Choroid plexus epithelial cell (primary cell): ENCODE data around the gene GDAP1L1.

Source experiments
- DNase-seq: peaks from one replicate; pipeline ENCODE4 v3.0.0-alpha.2; 2010; ENCODE audit warnings: low read depth
- H3K4me3 ChIP-seq: 2 replicates; pipeline ENCODE4 v1.5.1; 2011; ENCODE audit warnings: low read depth, mild to moderate bottlenecking, control low read depth, low read length, moderate library complexity
- TF ChIP-seq, protein P1 (sequence below): conservative IDR thresholded peaks from 2 replicates; pipeline ENCODE4 v1.5.1; 2011; ENCODE audit warnings: low read depth, mild to moderate bottlenecking, control low read depth, inconsistent platforms, low read length, moderate library complexity

The GDAP1L1 gene

DNA sequence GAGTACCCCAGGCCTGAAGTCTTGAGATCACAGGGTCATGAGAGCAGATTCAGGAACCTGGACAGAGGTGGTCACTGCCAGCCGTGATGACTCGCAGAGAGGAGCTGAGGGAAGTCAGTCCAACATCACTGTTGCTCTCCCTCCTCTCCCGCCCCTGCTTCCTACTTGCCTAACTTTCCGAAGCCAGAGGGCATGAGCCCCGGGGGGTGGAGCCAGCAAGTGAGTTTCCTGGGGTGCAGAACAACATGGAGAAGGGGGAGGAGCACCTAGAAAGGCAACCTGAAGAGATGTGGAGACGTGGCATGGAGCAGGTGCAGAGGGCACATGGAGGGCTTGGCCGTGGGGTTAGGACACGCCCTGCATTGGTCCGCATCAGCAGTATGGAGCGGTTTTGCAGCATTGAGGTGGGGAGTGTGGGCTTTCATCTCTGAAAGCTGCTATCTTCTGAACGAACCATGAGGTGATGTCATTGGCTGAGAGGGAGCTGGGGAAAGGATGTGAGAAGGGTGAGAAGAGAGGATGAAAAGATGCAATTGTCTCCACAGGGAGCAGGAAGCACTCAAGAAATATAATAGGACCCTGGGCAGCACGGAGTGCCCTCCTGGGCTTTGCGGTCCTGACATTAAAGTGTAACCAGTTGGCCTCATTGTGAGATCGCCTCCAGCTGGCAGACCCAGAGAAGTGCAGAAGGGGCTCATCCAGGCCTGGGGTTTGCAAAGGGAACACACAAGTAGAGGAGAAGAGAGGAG, 25.0 kb downstream of the GDAP1L1 start:
- no peak for DNase-seq
- TF ChIP-seq, protein P1, sequence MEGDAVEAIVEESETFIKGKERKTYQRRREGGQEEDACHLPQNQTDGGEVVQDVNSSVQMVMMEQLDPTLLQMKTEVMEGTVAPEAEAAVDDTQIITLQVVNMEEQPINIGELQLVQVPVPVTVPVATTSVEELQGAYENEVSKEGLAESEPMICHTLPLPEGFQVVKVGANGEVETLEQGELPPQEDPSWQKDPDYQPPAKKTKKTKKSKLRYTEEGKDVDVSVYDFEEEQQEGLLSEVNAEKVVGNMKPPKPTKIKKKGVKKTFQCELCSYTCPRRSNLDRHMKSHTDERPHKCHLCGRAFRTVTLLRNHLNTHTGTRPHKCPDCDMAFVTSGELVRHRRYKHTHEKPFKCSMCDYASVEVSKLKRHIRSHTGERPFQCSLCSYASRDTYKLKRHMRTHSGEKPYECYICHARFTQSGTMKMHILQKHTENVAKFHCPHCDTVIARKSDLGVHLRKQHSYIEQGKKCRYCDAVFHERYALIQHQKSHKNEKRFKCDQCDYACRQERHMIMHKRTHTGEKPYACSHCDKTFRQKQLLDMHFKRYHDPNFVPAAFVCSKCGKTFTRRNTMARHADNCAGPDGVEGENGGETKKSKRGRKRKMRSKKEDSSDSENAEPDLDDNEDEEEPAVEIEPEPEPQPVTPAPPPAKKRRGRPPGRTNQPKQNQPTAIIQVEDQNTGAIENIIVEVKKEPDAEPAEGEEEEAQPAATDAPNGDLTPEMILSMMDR = peak; percentile 33
- no peak overlapping the region for H3K4me3 ChIP-seq

DNA sequence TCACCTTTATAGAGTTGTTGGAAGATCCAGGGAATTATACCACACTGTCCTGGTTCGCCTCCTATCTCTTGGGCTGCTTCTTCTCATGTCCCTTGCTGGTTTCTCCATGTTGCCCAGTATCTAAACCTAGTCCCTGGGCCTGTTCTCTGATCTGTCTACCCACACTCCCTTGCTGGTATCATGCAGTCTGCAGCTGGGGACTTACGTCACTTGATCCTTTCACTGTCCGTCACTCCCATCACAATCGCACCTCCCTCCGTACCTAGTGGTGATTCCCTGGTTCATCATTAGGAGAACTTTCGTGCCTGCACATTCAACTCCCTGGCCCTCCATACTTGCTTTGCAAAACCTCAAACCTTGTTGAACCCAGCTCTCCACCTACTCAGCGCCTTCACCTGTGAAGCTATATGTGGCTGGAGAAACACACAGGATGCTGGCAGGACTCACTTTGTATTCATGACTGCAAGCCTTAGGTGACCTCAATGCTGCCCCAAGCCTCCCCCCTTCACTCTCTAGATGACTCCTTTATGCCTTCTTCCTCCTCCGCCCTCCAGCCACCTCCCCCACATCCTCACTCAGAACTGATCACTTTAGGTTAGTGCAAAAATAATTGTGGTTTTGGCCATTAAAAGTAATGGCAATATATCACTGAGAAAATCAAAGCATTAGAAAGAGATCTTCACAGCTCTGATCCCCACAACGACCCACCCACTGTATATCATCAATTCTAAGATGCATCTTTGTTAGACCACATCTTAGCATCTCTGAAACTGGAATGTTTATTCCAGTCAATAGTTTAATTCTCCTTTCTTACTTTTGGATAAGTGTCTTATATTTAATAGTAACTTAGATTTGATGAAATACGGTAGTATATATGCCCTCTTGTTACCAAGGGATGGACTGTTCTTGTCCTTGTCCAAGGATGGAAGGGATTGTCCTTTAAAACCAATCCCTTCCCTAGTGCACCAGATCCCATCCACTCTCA, 26.4 kb downstream of the GDAP1L1 start:
- TF ChIP-seq, protein P1 = no peak
- no peak for DNase-seq
- H3K4me3 ChIP-seq = no peak overlapping the region

DNA sequence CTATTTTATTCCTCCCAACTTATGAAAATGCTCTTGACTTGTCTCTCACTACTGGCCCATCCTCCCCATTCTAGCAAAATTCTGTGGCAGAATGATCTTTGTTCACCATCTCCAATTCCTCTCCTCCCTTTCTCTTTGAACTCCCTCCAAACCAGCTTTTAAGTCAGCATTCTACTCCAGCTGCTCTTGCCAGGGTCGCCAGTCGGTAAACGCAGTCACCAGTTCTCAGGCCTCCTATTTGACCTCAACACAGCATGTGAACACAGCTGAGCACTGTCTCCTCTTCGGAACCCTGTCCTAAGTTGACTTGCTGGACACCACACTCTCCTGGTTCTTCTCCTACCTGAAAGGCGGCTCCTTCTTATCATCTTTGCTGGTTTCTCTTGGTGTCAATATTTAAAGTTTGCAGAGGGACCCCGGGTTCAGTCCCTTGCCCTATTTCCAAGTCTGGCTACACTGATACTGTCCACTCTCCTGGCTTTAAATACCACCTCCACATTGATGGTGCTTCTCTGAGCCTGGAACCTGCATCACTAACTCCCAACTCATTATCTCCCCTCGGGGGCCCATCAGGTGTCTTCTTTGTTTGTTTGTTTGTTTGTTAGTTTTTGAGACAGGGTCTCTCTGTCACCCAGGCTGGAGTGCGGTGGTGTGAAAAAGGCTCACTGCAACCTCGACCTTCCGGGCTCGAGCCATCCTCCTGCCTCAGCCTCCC, 27.4 kb downstream of the GDAP1L1 start:
- no peak overlapping the region for H3K4me3 ChIP-seq
- TF ChIP-seq, protein P1 = no peak
- DNase-seq = no peak

DNA sequence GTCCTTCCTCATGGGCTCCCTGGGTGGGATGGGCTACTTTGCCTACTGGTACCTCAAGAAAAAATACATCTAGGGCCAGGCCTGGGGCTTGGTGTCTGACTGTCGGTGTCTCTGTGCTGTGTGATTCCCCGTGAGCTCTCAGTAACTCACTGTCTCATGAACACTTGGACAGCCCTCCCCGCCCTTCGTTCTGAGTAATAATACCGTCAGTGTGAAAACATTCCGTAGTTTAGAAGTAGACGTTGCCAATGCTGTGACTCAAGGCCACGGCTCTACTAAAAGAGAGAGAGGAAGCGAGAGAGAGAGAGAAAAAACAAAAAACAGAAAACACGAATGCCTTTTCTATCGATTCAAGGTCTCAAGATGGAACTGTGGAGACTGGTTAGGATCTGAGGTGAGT, 32.1 kb downstream of the GDAP1L1 start:
- H3K4me3 ChIP-seq = no peak overlapping the region
- TF ChIP-seq, protein P1 = no peak
- DNase-seq = peak; percentile 53

DNA sequence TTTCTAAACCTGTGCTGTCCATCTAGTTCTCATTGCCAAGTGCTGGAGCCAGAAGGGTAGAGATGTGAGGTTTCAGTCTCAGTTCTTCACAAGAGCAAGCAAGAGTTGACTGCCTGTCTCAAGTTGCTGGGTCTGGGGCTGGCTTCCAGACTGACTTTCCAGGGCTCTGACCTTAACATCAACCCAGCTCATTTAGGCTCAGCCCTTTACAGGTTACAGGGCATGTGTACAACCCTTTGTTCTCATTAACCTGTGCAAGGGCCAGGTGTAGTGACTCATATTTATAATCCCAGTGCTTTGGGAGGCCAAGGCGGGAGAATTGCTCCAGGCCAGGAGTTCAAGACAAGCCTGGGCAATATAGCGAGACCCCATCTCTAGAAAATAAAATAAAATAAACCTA, 33.3 kb downstream of the GDAP1L1 start:
- no peak overlapping the region for H3K4me3 ChIP-seq
- TF ChIP-seq, protein P1 = no peak
- no peak for DNase-seq

DNA sequence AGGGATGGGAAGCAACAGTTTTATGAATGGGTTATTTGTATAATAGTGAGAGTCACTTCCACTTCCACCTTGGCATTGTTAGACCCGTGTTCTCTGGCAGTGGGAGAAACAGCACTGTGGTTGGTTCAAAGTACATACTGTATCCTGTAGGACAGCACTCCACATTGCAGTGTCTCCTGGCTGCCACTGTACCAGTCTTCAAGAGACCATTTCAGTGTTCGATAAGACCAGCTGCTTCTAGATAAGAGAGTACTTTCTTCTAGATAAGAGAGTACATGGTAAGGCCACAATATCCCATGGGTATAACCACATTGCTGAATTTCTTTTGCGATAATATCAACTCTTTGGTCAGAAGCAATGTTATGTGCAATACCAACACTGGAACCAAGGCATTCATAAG, 35.1 kb downstream of the GDAP1L1 start:
- DNase-seq = no peak
- no peak overlapping the region for H3K4me3 ChIP-seq
- TF ChIP-seq, protein P1 = no peak
